ENCODE measurements around the gene MTUS2.

MTUS2 gene

DNA sequence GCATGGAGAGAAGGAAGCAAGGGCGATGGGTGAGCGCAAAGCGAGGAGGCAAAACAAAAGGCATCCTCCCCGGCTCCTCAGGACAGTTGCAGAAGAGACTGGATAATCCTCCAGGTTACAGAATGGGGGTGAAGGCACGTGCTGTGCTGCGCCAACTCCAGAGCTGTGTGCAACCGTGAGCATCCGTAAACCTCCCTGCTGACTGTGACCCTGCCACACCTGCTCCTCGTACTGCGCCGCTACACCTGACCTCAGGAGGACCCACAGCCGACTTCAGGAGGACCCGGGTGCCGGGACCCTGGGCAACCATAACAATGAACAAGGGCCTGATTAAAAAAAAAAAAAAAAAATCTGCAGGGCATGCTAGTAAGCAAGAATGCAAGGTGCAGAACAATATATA, 706.6 kb downstream of the MTUS2 start:
- DNase-seq (ENCODE audit: low read depth), result no peak

DNA sequence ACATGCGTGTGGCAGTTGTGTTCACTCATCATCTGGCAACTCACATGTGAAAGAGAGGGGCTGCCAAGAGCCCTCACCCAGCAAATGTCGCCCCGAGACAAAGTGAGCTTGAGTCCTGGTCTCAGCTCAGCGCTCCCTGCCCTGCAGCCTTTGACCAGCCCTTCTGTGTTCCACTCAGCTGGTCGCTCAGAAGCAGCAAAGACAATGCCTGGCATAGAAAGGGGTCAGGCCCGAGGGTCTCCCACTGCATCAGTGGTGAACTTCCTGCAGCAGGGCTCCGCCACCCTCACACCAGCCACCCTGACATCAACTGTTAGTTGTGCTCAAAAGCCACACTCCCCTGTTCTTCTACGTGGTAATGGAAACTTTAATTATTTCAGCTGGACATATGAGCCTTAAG, 707.4 kb downstream of the MTUS2 start:
- no peak for DNase-seq (ENCODE audit: low read depth)

DNA sequence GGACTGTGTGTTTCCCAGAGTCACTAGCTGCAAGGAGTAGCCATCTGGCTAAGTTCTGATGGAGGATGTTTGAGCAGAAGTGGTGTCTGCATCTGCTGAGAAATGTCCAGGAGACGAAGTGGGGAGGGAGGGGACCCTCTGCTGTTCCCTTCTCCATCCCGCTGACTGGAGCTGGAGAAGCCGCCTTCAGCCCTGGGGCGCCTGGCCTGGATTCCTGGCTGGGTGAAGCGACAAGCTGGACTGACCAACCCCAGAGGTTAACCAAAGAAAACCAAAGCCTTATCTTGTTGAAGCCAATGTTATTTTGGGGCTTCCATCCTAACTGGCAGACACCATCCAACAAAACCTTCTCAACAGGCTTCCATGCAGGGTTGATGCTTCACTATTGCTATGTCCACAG, 707.8 kb downstream of the MTUS2 start:
- no peak for DNase-seq (ENCODE audit: low read depth)

DNA sequence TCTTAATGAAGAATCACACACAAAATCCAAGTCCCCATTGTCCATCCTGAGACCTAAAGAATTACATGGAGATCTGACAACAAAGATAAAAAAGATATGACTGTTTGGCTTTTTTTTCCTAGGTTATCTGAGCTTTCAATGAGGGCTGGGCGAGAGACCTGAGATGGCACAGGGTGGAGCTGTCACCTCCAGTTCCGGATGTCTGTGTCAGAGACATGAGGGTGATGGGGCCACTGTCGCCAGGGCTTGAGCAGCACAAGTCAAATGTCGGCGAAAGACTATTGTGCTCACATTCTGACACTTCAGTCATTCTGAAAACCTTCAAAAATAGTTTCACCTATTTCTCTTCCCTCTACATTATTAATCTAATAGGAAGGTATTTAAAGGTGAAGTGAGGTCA, 709.6 kb downstream of the MTUS2 start:
- DNase-seq (ENCODE audit: low read depth), result no peak

DNA sequence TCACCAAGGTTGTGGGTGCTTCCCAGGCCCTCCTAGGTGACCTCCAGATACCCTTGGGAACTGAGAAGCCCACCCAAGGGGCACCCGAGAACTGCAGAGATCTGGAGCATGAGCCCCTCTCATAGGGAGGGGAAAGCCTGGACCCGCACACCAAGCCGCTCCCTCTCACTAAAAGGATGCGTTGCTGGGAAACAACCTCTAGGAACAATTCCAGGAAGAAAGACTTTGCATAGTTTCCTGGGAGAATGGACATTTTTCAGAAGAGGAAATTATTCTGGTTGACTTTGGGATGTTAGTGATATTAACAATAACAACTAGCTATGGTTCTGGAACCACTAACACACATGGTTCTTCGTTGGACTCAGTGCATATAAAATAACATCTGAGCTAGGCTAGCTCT, 710.8 kb downstream of the MTUS2 start:
- no peak for DNase-seq (ENCODE audit: low read depth)

DNA sequence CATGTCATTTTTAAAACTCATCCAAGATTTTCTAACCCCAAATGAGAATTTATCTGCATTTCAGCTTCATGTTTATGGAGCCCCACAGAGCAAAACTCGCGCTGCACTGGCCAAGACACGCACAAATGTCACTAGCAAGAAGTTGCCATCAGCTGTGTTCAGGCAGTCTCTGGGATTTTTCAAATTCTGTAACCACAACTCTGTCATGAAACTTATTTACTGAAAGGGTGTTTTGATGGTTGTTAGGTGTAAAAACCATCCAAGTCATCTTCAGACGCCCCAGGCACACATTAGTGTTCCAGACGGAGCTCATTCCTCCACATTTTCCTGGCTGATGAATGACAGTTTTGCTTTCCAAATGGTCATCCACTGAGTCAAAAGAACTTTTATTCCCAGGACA, 712.0 kb downstream of the MTUS2 start:
- DNase-seq (ENCODE audit: low read depth), result no peak

DNA sequence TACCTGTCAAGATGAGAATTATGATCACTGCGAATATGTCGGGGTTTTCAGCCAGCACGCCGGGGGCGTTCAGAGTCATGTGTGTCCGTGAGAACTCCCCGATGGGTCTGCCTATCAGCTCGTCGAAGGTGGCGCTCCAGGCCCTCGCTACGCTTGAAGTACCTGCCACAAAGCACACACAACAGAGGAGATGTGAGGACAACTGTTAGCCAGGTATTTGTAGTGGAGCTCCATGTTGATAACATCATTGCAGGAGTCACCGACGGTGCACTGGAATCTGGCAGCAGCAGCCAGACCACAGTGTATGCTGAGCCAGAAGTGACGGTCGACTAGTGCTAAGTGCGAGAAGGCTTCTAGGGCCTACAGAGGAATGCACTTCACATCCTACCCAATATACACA, 712.7 kb downstream of the MTUS2 start:
- DNase-seq (ENCODE audit: low read depth), result no peak

DNA sequence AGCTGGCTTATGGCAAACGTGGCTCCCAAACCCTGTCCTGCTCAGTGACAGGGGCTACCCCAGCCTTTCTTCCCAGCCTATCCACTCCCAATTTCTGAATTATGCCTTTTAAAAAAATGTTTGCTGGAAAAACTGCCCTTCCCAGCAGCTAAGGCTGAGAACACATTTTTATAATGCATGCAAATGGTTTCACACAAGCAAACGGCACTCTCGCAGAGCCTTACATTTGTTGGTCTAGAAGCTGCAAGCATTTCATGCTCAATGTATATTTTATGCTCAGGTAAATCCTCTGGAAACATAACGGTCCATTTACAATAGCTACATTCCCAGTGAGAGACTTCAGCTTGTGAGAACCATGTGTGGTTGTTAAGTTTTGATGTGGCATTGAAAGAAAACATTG, 713.9 kb downstream of the MTUS2 start:
- no peak for DNase-seq (ENCODE audit: low read depth)

DNA sequence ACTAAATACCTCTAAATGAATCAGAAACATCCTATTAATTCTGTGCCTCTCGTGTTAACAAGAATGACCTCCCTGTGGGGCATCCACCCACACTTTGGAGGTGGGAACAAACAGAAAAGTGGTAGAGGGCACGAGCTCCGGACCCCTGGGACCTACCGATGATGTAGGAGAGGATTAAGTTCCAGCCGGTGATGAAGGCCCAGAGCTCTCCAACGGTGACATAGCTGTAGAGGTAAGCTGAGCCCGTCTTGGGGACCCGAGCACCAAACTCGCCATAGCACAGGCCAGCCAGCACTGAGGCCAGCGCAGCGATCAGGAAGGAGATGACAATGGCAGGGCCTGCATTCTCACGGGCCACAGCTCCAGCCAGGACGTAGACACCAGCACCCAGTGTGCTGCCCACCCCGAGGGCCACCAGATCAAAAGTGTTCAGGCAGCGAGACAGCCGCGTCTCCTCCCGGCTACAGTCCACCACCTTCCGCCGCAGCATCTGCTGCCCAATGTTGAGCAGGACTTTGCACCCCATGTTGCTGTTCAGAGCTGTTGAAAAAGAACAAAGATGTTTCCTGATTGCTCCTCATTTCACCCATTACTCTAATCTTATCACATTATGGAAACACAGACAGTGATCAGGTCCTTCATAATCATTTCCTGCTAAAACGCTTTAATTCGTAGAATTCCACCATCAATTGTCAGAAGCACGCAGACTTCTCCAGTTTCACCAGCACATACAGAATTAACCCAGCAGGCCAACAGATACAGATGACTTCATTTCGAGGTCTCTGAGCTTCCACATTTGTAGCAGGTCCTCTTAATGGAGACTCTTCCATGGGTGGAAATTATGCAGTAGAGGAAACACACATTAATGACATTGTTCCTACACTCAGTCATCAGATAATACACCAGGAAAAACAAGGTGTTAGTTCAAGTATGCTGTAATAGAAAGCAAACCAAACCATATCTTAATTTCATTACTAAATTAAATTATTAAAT, 715.8 kb downstream of the MTUS2 start:
- DNase-seq (ENCODE audit: low read depth), result no peak

DNA sequence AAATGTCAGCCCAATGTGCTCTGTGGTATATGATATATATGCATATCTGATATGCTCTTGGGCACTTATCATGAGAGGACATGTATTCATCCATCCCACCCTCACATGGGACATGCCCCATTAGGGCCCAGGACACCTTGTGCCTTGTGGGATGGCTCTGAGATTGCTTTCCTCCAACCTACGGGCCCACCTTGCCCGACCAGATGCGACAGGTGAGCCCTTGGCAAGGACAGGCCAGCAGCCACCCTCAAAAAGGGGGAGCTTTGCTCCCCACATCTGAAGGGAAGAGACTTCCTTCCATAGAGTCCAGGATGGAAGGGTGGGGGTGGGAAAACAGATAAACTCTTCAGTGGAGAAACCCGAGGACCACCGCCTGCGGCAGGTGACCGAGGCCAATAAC, 716.7 kb downstream of the MTUS2 start:
- no peak for DNase-seq (ENCODE audit: low read depth)

DNA sequence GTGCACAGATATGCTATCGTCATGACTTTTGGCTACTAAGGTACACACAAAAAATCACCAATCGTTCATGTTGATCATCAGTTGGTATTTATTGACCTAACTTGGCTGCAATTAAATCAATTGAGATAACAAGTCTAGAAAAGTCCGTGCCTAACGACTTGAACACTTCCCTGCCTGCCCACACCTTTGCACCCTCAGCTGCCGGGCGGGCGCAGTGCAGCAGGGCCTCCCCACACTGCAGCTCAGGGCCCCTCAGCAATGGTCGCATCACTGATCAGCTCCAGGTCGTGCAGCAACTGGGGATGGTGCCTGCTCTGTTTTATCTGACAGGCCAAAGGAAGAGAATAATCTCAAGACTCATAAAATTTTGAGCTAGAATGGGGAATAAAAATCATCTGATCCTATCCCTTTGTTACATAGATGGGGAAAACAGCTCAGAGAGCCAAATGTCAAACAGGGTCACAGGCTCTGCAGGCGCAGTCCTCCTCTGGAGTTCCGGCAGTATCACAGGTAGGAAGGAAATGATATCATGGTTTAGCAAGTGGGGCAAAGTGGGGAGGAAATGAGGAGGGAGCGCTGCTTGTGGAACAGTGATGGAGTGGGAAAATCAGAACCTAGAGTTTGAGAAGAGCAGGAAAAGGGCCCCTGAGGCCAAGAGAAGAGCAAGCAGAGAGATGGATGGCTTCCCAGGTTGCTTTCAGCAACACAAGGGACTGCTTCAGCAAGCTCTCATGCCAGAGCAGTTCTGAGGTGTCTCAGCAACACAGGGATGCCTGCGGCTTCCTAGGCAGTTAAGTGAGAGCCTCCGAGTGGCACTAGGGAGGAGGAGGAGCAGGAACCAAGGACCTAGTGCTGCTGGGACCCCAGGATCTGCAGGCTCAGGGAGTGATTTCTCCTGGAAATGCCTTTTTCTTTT, 717.9 kb downstream of the MTUS2 start:
- DNase-seq (ENCODE audit: low read depth), result no peak

DNA sequence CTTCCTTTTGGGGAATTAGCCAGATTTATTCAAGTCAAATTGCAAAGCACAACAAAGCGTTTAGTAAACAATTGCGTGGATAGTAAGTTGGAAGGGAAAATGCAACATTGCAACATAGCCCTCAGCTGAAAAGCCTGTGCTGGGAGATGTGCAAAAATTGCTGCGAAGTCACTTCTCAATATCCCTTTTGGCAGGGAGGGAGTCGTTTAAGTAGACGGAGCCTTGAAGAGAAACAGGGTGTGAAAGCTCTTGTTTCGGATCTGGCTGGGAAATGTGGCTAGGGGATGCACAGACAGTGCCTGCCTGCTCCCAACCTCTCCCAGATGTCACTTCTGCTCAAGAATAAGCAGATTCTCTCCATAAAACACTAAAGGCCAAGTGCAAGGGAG, 718.5 kb downstream of the MTUS2 start:
- no peak for DNase-seq (ENCODE audit: low read depth)

DNA sequence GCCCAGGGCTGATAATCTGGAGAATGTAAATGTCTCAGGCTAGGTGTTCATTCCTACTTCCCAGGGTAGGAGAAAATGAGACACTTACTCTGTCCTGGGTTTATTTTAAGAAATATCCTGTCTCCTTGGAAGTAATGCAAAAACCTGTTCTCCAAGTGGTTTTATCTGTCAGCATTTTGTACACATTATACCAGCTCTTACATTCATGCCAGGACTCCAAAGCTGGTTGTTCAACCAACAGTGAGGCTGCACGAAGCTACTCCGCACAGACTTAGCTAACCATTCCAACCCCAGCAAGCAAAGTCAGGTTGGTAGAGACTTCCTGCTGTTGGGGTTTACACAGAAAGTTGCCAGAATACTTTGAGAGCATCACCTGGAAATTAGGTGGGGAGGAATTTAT, 719.7 kb downstream of the MTUS2 start:
- no peak for DNase-seq (ENCODE audit: low read depth)

DNA sequence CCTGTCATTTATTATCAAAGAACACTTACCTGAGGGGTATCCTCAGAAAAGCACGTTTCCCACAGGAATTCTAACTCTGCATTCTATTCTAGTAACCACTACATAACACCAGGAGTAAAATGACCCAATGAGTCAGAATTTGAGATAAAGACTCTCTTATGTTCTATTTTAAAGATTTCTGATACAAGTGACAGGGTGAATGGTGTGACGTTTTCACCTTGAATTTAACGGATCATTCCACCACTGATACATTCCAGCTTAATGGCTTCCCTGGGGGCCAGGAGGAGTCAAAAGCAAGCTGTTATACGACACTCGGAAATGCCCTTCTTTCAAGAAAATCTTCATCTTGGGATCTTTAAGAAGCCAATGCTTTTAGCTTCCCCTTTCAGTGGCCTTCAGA, 720.2 kb downstream of the MTUS2 start:
- DNase-seq (ENCODE audit: low read depth), result no peak

DNA sequence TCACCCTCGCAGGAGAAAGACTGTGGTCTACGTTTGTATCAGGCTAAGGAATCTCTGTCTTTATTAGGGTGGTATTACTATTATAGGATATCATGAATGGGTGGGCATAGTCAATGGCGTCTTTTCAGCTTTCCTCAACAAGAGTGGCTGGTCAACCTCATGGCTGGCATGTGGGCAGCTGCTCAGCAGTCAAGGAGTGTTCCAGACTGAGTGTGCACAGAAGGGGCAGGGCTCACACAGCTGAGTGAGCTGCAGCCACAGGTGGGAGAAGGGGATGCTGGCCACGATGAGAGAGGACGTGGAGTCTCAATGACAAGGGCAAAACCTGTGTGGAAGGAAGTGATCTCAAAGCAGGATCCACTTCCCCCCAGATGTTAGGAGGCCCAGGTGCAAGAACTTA, 720.7 kb downstream of the MTUS2 start:
- no peak for DNase-seq (ENCODE audit: low read depth)

DNA sequence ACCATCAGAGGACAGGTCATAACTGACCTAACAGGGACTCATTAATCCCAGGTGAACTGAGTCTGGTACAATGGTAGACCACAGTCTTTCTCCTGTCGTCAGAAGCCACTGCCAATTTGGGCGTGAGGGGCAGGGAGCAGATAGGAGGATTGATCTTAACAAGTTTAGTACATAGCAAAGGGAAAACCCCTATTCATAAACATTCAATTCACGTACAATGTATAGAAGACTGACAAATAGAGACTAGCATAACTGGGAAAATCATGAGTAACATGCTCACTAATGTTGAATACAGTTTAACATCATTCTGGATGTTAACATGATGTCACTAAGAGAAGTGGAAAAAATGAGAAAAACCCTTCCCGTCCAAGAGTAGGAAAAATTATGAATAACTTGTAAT, 721.3 kb downstream of the MTUS2 start:
- no peak for DNase-seq (ENCODE audit: low read depth)

DNA sequence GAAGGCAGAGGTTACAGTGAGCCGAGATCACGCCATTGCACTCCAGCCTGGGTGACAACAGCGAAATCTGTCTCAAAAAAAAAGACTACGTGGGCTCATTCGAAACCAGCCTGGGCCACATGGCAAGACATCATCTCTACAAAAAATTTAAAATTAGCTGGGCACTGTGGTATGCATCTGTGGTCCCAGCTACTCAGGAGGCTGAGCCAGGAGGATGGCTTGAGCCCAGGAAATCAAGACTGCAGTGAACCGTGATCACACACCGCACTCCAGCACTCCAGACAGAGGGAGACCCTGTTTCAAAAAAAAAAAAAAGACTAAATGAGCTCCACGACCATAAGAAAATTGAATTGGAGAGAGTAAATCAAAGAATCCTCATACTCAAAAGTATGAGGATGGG, 722.2 kb downstream of the MTUS2 start:
- no peak for DNase-seq (ENCODE audit: low read depth)

DNA sequence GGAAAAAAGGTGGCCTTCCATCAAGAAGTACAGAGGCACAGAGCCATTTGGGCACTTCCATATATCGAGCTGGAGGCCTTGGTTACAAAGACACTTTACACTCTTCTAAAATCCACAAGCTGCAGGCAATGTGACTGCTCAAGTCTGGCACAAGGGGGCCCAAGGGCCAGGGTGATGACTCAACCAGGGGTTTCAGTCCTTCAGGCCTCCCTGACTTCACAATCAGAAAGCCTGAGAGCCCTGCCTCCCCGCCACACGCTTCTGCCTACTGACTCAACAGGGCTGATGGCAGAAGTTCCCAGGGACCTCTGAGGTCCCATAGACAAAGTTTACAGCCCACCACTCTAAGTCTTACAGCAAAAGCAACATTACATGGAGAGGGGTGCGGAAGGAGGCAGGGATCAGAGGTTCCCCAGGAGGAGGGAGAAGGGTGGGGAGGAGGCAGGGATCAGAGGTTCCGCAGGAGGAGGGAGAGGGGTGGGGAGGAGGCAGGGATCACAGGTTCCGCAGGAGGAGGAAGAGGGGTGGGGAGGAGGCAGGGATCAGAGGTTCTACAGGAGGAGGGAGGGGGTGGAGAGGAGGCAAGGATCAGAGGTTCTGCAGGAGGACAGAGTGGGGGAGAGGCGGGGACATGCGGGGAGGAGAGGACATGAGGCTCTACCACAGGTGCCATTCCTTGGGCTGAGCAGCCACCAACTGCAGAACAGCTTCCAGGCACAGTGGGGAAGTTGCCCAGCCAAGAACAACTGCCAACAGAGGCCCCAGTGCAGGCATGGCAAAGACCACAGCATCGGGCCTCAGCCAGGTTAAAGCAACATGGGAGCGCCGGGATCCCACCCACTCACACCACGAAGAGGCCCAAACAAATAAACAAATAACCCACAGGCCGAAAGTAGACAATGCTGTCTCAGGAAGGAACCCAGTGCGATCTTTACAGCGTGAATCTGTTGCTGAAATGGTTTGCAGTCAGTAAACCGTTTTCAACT, 723.4 kb downstream of the MTUS2 start:
- peak; percentile 71 for DNase-seq (ENCODE audit: low read depth)

DNA sequence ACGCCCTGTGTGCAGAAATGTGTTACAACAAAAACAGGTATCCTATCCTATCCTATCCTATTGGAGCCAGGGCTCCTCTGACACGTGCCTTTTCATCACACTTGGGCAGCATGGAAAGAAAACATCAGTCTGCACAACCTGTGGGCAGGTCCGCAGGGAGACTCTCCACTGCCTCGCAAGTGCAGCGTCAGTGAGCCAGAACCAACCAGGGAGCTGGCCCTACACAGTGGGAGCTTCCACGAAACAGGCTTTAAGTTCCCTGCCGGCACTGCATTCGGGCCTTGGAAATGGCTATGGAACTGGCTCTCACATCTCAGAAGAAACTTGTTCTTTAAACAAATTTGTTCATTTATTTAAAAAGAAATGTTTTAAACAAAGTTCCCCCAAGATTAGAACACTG, 725.8 kb downstream of the MTUS2 start:
- no peak for DNase-seq (ENCODE audit: low read depth)

DNA sequence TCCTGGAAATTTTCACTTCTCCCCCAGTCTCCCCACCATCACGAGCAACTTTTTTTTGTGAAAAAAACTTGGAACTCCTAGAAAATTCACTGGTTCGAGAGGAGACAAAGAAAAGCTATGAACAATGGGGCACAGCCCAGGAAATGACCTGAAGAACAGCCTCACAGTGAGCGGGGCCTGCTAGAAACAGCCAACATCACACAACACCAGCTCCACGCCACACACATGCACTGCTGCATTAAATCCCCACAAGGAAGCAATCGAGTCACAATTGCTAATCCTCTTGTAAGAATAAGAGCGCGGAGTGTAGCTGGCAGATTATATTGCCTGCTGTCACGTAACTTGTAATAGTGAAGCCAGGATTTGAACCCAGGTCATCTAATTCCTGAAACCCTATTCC, 726.5 kb downstream of the MTUS2 start:
- DNase-seq (ENCODE audit: low read depth), result no peak

DNA sequence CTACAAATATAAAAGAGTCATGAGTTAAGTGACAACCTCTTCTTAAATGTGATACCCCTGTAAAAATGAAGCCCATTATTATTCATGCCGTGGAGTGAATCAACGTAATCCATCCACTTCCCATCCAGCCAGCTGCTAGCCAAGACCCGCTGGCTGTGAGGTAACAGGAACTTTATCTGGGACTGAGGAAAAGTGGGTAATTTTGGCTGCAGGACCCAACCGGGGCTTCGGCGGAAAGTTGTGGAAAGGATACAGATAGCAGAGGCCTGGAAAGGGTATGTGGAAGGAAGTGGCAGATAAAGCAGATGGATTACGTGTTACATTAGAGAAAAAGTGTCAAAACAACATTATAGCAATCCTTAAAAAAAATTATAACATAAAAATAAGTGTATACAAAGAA, 727.0 kb downstream of the MTUS2 start:
- peak; percentile 24 for DNase-seq (ENCODE audit: low read depth)

DNA sequence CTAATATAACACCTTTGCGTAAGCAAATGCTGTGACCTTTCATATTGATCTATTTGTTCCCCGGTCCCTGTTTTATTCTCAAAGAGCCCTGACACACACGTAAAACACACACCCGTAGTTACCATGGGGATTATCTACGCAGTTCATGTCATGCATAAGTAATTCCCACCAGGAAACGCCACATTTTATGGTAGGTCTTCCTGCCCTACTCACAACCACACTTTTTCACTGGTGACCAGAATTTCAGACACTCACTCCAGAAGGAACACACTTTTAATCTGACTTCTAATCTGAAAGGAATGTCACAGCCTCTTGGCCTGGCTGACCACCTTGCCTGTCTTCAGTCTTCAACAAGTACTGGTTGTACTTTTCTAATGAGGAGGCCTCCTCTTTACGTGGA, 728.6 kb downstream of the MTUS2 start:
- peak; percentile 77 for DNase-seq (ENCODE audit: low read depth)
